Measurements from ENCODE around the gene GATA3. TPM values are rescaled to one million over a fixed set of nuclear protein-coding genes. Genes with fewer than 3 reads are reported as not detected.

Gene GATA3
- total RNA-seq, 1 donor from 2014 or later: 1.4 TPM

DNA sequence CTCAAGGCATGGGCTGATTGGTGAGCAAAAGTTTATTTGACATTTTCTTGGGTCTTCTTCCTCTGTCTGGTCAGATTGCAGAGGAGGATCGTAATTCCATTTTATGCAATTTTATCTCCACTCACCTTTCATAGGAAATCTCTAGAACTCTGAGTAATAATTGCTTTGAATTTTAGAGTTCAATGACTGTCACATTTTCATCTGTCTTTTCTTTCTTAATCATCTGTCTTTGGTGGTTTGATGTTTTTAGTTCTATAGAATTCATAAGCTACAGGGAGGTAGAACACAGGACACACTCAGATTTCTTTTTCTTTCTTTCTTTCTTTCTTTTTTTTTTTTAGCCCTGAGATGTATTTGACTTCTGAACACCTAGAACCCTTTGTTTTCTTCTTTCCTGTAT is 11.6 kb downstream of the GATA3 start:
- peaks cover 19% of the 10 kb centered on the region for H3K4me1 ChIP-seq

GRCh38 chr10:8066797-8067196 is 12.3 kb downstream of the GATA3 start:
- Histone ChIP-seq H3K4me3 (no peak overlapping the region), H3K27me3 (ENCODE audit: low read depth) (peaks cover 73% of the 10 kb centered on the region), H3K9me3 (replicated peaks) (no peaks in the 10 kb centered on the region), H3K27ac (replicated peaks) (no peak overlapping the region), H3K4me1 (peaks cover 19% of the 10 kb centered on the region), H3K36me3 (peaks cover 8% of the 10 kb centered on the region)
- intact Hi-C loops (cut with micrococcal nuclease): no loop called here
- TF ChIP-seq CTCF (IDR thresholded peaks at IDR 0.05; ENCODE audit: borderline replicate concordance): no peak
- no peak for DNase-seq

More for the DNA sequence above, 11.6 kb downstream of the GATA3 start:
- intact Hi-C loops (cut with micrococcal nuclease): no loop called here
- no peak for TF ChIP-seq CTCF (IDR thresholded peaks at IDR 0.05; ENCODE audit: borderline replicate concordance)
- DNase-seq: no peak
- H3K27me3 ChIP-seq (ENCODE audit: low read depth): peaks cover 75% of the 10 kb centered on the region
- H3K4me3 ChIP-seq: no peak overlapping the region
- no peak overlapping the region for H3K27ac ChIP-seq (replicated peaks)
- peaks cover 8% of the 10 kb centered on the region for H3K36me3 ChIP-seq
- no peaks in the 10 kb centered on the region for H3K9me3 ChIP-seq (replicated peaks)

DNA sequence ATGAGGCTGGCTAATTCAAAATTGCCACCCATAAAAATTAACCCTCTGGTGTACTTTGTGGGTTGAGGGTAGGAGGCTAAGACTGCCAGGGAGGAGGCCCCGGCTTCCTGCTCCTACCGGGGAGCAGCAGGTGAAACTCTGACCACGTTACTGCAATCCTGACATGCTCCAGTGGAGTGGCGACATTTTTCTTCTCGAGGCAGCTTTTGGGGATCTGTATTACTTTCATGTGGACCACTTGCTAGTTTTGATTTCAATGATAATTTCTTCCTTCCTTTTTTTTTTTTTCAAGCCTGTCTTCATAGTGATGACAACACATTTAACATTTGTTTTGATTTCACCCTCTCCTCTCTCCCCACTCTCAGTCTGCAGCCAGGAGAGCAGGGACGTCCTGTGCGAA is 14.6 kb downstream of the GATA3 start:
- intact Hi-C loops (cut with micrococcal nuclease): no loop called here
- Histone ChIP-seq H3K27ac (replicated peaks) (no peak overlapping the region), H3K4me1 (peaks cover 10% of the 10 kb centered on the region), H3K36me3 (peaks cover 8% of the 10 kb centered on the region), H3K9me3 (replicated peaks) (no peaks in the 10 kb centered on the region), H3K27me3 (ENCODE audit: low read depth) (peaks cover 60% of the 10 kb centered on the region), H3K4me3 (no peak overlapping the region)
- TF ChIP-seq CTCF (IDR thresholded peaks at IDR 0.05; ENCODE audit: borderline replicate concordance): no peak
- no peak for DNase-seq

DNA sequence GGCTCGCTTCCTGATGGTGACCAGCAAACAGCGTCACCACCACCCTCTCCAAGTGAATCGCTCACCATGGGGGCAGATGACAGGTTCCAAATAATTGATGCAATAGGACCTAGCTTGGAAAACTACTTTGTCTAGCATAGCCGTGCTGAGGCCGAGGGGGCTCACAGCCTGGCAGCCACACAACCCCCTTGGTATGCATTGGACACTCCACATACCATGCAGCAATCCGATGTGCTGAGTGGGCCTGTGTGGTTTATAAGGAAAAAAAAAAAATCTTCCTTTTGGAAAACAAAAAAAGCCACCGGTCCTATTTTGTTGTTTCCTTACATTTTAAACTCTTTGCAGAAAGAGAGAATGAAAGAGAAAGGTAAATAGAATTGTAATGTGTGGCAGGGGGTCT is 15.1 kb downstream of the GATA3 start:
- H3K9me3 ChIP-seq (replicated peaks): no peaks in the 10 kb centered on the region
- H3K4me1 ChIP-seq: peaks cover 5% of the 10 kb centered on the region
- no peak overlapping the region for H3K27ac ChIP-seq (replicated peaks)
- peaks cover 54% of the 10 kb centered on the region for H3K27me3 ChIP-seq (ENCODE audit: low read depth)
- H3K4me3 ChIP-seq: no peak overlapping the region
- intact Hi-C loops (cut with micrococcal nuclease): no loop called here
- DNase-seq: no peak
- no peak for TF ChIP-seq CTCF (IDR thresholded peaks at IDR 0.05; ENCODE audit: borderline replicate concordance)
- H3K36me3 ChIP-seq: peaks cover 8% of the 10 kb centered on the region

DNA sequence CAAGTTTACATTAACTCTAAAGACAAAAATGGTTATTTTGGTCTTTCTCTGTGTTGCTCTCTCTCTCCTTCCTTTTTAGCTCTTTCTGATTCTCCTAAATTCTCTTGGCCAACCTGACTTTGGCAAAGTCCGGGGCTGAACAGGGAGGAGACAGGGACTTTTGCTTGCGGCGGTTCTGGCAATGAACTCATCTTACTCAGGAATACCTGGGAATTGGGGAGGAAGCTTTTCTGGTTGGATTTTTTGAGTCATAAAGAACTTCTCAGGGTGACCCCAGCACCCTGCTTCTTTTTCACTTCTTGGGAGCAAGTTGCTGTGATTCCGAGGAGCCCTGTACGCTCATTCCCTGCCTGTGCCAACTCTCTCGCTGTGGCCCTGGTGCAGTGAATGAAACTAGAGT is 16.0 kb downstream of the GATA3 start:
- Histone ChIP-seq H3K36me3 (peaks cover 8% of the 10 kb centered on the region), H3K27me3 (ENCODE audit: low read depth) (peaks cover 46% of the 10 kb centered on the region), H3K27ac (replicated peaks) (no peak overlapping the region), H3K9me3 (replicated peaks) (no peaks in the 10 kb centered on the region), H3K4me3 (no peak overlapping the region), H3K4me1 (peaks cover 4% of the 10 kb centered on the region)
- DNase-seq: no peak
- intact Hi-C loops (cut with micrococcal nuclease): no loop called here
- TF ChIP-seq CTCF (IDR thresholded peaks at IDR 0.05; ENCODE audit: borderline replicate concordance): no peak

- no peak overlapping the region for H3K27ac ChIP-seq (replicated peaks)
- H3K9me3 ChIP-seq (replicated peaks): no peaks in the 10 kb centered on the region
- no peak for DNase-seq
- no peak for TF ChIP-seq CTCF (IDR thresholded peaks at IDR 0.05; ENCODE audit: borderline replicate concordance)
- peaks cover 8% of the 10 kb centered on the region for H3K36me3 ChIP-seq
- H3K27me3 ChIP-seq (ENCODE audit: low read depth): peaks cover 41% of the 10 kb centered on the region
- intact Hi-C loops (cut with micrococcal nuclease): no loop called here
- H3K4me1 ChIP-seq: peaks cover 4% of the 10 kb centered on the region
- H3K4me3 ChIP-seq: no peak overlapping the region
Observed at GRCh38 chr10:8071006-8071405, 16.5 kb downstream of the GATA3 start.

Data from left ventricle myocardium inferior (tissue), 1 donor.